Lower lobe of right lung (tissue), 2 donors: ENCODE data around the gene NAA25. TPM values are rescaled to one million over a fixed set of nuclear protein-coding genes. Genes with fewer than 3 reads are reported as not detected.

Experiments
- ATAC-seq, 2 donors: fragments of 200-7000 bp; cut with Tn5 transposase; one replicate each; pipeline ENCODE4 v1.9.1; 2020 to 2022; ENCODE audit warnings: mild to moderate bottlenecking in 2 of 2, moderate library complexity in 2 of 2
- DNase-seq: peaks from one replicate; pipeline ENCODE4 v3.0.0-alpha.2; 2020
- H3K27ac ChIP-seq: fragments of 200-600 bp; one replicate; pipeline ENCODE4 v1.8.0; 2022
- H3K27me3 ChIP-seq: fragments of 200-600 bp; one replicate; pipeline ENCODE4 v1.8.0; 2022; ENCODE audit warnings: low read depth
- H3K36me3 ChIP-seq: fragments of 200-600 bp; one replicate; pipeline ENCODE4 v1.8.0; 2022; ENCODE audit warnings: mild to moderate bottlenecking
- H3K4me1 ChIP-seq: fragments of 200-600 bp; one replicate; pipeline ENCODE4 v1.8.0; 2022
- H3K4me3 ChIP-seq: fragments of 200-600 bp; one replicate; pipeline ENCODE4 v1.8.0; 2022; ENCODE audit warnings: mild to moderate bottlenecking
- H3K9me3 ChIP-seq: fragments of 200-600 bp; one replicate; pipeline ENCODE4 v1.8.0; 2022
- intact Hi-C: fragments of 100-400 bp; cut with DNase I; formaldehyde crosslinking; loops from one replicate; pipeline ENCODE4 v1.11.0; 2022
- total RNA-seq: library from RNA; stranded (reverse); fragmentation: NEBNext Ultra II Directional; extraction: Animal tissue kit (Norgen Biotek cat#: 25700); gene quantifications from one replicate; pipeline ENCODE4 v1.2.1, GENCODE V29; 2021
- TF ChIP-seq, protein P1 (sequence below): fragments of 200-600 bp; IDR thresholded peaks from one replicate; pipeline ENCODE4 v1.8.0; 2022; ENCODE audit warnings: antibody characterized with exemption, mild to moderate bottlenecking
- donor health status: DM: no; HTN: yes; CAD: no; lungs with severe emphysema.

Gene NAA25
- total RNA-seq, 1 donor from 2014 or later: 24.7 TPM

GRCh38 chr12:112122823-112123690, 14.5 kb upstream of the NAA25 start:
- peak overlapping the region; percentile 56 for H3K27ac ChIP-seq
- H3K4me1 ChIP-seq: peaks cover 35% of the 10 kb centered on the region
- intact Hi-C loops: no loop called here
- TF ChIP-seq, protein P1, sequence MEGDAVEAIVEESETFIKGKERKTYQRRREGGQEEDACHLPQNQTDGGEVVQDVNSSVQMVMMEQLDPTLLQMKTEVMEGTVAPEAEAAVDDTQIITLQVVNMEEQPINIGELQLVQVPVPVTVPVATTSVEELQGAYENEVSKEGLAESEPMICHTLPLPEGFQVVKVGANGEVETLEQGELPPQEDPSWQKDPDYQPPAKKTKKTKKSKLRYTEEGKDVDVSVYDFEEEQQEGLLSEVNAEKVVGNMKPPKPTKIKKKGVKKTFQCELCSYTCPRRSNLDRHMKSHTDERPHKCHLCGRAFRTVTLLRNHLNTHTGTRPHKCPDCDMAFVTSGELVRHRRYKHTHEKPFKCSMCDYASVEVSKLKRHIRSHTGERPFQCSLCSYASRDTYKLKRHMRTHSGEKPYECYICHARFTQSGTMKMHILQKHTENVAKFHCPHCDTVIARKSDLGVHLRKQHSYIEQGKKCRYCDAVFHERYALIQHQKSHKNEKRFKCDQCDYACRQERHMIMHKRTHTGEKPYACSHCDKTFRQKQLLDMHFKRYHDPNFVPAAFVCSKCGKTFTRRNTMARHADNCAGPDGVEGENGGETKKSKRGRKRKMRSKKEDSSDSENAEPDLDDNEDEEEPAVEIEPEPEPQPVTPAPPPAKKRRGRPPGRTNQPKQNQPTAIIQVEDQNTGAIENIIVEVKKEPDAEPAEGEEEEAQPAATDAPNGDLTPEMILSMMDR: no peak
- H3K27me3 ChIP-seq: no peaks in the 10 kb centered on the region
- no peak overlapping the region for H3K4me3 ChIP-seq
- no peaks in the 10 kb centered on the region for H3K9me3 ChIP-seq
- ATAC-seq: no peak
- DNase-seq: no peak
- H3K36me3 ChIP-seq: no peaks in the 10 kb centered on the region

GRCh38 chr12:112121780-112122565, 13.4 kb upstream of the NAA25 start:
- TF ChIP-seq, protein P1: no peak
- Histone ChIP-seq H3K27me3 (no peaks in the 10 kb centered on the region), H3K27ac (peak overlapping the region; percentile 56), H3K9me3 (no peaks in the 10 kb centered on the region), H3K4me1 (peaks cover 27% of the 10 kb centered on the region), H3K4me3 (no peak overlapping the region), H3K36me3 (no peaks in the 10 kb centered on the region)
- intact Hi-C loops: no loop called here
- ATAC-seq (peak; percentile 11 to 42), DNase-seq (peak; percentile 72)

DNA sequence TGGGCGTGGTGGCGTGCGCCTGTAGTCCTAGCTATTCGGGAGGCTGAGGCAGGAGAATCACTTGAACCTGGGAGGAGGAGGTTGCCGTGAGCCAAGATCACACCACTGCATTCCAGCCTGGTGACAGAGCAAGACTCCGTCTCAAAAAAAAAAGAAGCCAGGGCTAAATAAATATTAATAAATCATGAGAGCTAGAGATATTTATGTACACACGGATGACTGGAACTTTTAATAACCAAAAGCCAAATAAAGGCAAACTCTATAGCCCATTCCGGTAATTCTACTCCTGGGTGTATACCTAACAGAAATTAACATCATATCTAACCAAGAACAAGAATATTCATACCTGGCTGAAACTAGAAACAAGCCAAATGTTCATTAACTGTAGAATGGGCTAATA, 9.1 kb upstream of the NAA25 start:
- TF ChIP-seq, protein P1: no peak
- Histone ChIP-seq H3K4me3 (no peak overlapping the region), H3K4me1 (peaks cover 23% of the 10 kb centered on the region), H3K27ac (no peak overlapping the region), H3K9me3 (no peaks in the 10 kb centered on the region), H3K36me3 (no peaks in the 10 kb centered on the region), H3K27me3 (no peaks in the 10 kb centered on the region)
- intact Hi-C loops: no loop called here
- ATAC-seq (peak in 1 of 2 donors; percentile 49), DNase-seq (no peak)

DNA sequence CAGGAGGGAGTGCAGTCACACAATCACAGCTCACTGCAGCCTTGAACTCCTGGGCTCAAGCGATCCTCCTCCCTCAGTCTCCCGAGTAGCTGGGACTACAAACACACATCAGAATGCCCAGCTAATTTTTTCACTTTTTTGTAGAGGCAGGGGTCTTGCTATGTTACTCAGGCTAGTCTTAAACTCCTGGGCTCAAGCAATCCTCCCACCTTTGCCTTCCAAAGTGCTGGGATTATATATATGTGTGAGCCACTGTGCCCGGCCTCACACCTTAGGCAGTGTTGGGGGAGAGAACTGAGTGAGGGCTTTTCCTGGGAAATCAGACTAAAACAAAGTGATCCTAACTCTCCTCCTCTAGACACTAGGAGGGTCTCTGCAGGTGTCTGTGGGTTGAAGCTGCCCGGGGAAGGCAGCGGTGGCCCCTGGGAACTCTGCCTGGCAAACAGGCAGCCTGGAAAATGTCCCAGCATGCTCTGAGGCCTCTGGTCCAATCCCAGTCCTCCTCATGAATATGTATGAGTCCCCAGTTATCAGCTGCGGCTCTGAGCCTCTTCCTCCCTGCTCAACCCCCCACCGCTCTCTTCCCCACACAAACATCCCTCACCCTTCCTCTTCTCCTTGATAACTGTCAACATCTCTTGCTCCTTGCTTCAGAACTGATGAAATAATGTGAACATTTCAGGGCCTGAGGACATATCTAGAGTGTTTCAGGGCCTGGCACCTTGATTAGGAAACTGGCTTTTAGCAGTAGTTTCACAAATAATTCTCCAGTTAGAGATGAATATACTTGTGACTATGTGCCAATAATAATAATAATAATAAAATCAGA, 7.9 kb upstream of the NAA25 start:
- intact Hi-C loops: no loop called here
- Histone ChIP-seq H3K36me3 (no peaks in the 10 kb centered on the region), H3K9me3 (no peaks in the 10 kb centered on the region), H3K4me1 (peaks cover 19% of the 10 kb centered on the region), H3K4me3 (peak overlapping the region; percentile 1), H3K27me3 (no peaks in the 10 kb centered on the region), H3K27ac (peak overlapping the region; percentile 62)
- ATAC-seq (peak; percentile 86 to 88), DNase-seq (peak; percentile 62)
- TF ChIP-seq, protein P1: no peak
